K562 (cell line): ENCODE data around the gene GET4. TPM values are rescaled to one million over a fixed set of nuclear protein-coding genes. Genes with fewer than 3 reads are reported as not detected.

Experiments
- ARHGAP35 ChIP-seq: fragments of 450-650 bp; IDR thresholded peaks from 2 replicates; pipeline ENCODE4 v1.6.1; 2018; ENCODE audit not compliant: partially characterized antibody
- BACH1 ChIP-seq: fragments of 200-800 bp; sonication (Bioruptor generic); IDR thresholded peaks from 2 replicates; pipeline ENCODE4 v1.6.1; 2016; ENCODE audit warnings: missing genetic modification characterization, missing compliant biosample characterization
- CBX5 ChIP-seq: IDR thresholded peaks from 2 replicates; pipeline ENCODE4 v1.6.1; 2014; ENCODE audit warnings: low read depth, borderline replicate concordance
- FOXA1 ChIP-seq: fragments of 450-650 bp; IDR thresholded peaks from 2 replicates; pipeline ENCODE4 v1.6.1; 2016; ENCODE audit warnings: mild to moderate bottlenecking, borderline replicate concordance
- HNRNPL ChIP-seq: fragments of 200-400 bp; formaldehyde crosslinking; IDR thresholded peaks from 2 replicates; pipeline ENCODE4 v1.6.1; 2017; ENCODE audit warnings: low read depth, mild to moderate bottlenecking, low read length
- ILK ChIP-seq: fragments of 450-650 bp; IDR thresholded peaks from 2 replicates; pipeline ENCODE4 v1.6.1; 2016; ENCODE audit warnings: missing genetic modification characterization, low read depth, mild to moderate bottlenecking, missing compliant biosample characterization, moderate library complexity, borderline replicate concordance
- KDM4B ChIP-seq, 2 experiments: fragments of 450-650 bp in 1 of 2; sonication (generic) in 1 of 2; IDR thresholded peaks; 2 replicates each; pipeline ENCODE4 v1.6.1; 2016 to 2017; ENCODE audit warnings: borderline replicate concordance in 2 of 2, antibody characterized with exemption in 1 of 2, low read depth in 1 of 2, mild to moderate bottlenecking in 1 of 2
- LCOR ChIP-seq: sonication (generic); formaldehyde crosslinking; IDR thresholded peaks from 2 replicates; pipeline ENCODE4 v1.8.0; 2022; ENCODE audit warnings: mild to moderate bottlenecking, missing genetic modification reagents
- MYC ChIP-seq, 2 experiments: fragments of 250-450 bp in 1 of 2; sonication (Bioruptor Pico) in 1 of 2; IDR thresholded peaks; 2 replicates each; pipeline versions ENCODE4 v1.5.1 to v1.6.1; 2012 to 2021; ENCODE audit warnings: low read depth in 2 of 2, borderline replicate concordance in 1 of 2, improper control_type of control experiment in 1 of 2, low read length in 1 of 2, mild to moderate bottlenecking in 1 of 2, moderate library complexity in 1 of 2
- NCOR1 ChIP-seq: fragments of 450-650 bp; IDR thresholded peaks from 2 replicates; pipeline ENCODE4 v1.6.1; 2016; ENCODE audit warnings: mild to moderate bottlenecking, moderate library complexity
- POLR2G ChIP-seq: fragments of 200-400 bp; formaldehyde crosslinking; IDR thresholded peaks from 2 replicates; pipeline ENCODE4 v1.6.1; 2017; ENCODE audit warnings: low read depth, mild to moderate bottlenecking, antibody characterized with exemption, low read length, moderate library complexity
- RBFOX2 ChIP-seq: fragments of 200-400 bp; formaldehyde crosslinking; IDR thresholded peaks from 2 replicates; pipeline ENCODE4 v1.6.1; 2017; ENCODE audit warnings: low read depth, mild to moderate bottlenecking, low read length, moderate library complexity
- TBP ChIP-seq: optimal IDR thresholded peaks from 2 replicates; pipeline ENCODE3; 2011; ENCODE audit warnings: low read depth, low read length, improper control_type of control experiment
- ZNF140 ChIP-seq: fragments of 250-450 bp; sonication (Bioruptor Pico); IDR thresholded peaks from 2 replicates; pipeline ENCODE4 v1.8.0; 2021; ENCODE audit warnings: moderate library complexity, mild to moderate bottlenecking, inconsistent platforms
- ZNF77 ChIP-seq: fragments of 250-450 bp; sonication (Bioruptor Pico); IDR thresholded peaks from 2 replicates; pipeline ENCODE4 v1.5.0; 2020
- ZNF79 ChIP-seq: fragments of 250-450 bp; sonication (Bioruptor Pico); IDR thresholded peaks from 2 replicates; pipeline ENCODE4 v1.4.0; 2020; ENCODE audit warnings: low read depth, mild to moderate bottlenecking, moderate library complexity
- polyA plus RNA-seq, 8 experiments: library from polyadenylated mRNA; depleted of rRNA in 4 of 8; stranded (reverse) in 5 of 8; unstranded in 3 of 8; fragments of >200 nt; fragmentation: Nextera tagmentation in 2 of 8; fragmentation: Illumina TruSeq in 1 of 8; extraction: Ambion mirVana in 2 of 8; extraction: Trizol in 1 of 8; gene quantifications; 2 replicates each; pipeline versions ENCODE4 v1.2.1 to v1.2.3, GENCODE V29; 2011 to 2014; ENCODE audit warnings: inconsistent platforms in 1 of 8, missing spikeins in 1 of 8
- total RNA-seq, 7 experiments: library from RNA; depleted of rRNA in 6 of 7; stranded (reverse); fragments of >200 nt in 6 of 7; fragmentation: Illumina TruSeq in 2 of 7; extraction: Trizol in 2 of 7; gene quantifications; 2 replicates each; pipeline versions ENCODE4 v1.2.1 to v1.2.3, GENCODE V29; 2011 to 2021; ENCODE audit warnings: low replicate concordance in 1 of 7
- TF ChIP-seq, protein P1 (sequence below): fragments of 250-450 bp; sonication (Bioruptor Pico); IDR thresholded peaks from 2 replicates; pipeline ENCODE4 v1.8.0; 2022; ENCODE audit warnings: moderate library complexity, mild to moderate bottlenecking, inconsistent platforms
- TF ChIP-seq, protein P2 (sequence below), 2 experiments: fragments of 450-650 bp in 1 of 2; sonication (generic) in 1 of 2; formaldehyde crosslinking in 1 of 2; IDR thresholded peaks; 2 replicates each; pipeline versions ENCODE4 v1.7.1 to v1.9.0; 2016 to 2022; ENCODE audit warnings: inconsistent platforms in 1 of 2, mild to moderate bottlenecking in 1 of 2, missing genetic modification reagents in 1 of 2

GET4 gene
- total and polyA plus RNA-seq, 9 of the 15 experiments (the other 6 are each of a cell fraction or from before 2014, with no cell fraction given) = 0.99 to 122 (median 40.4) TPM

DNA sequence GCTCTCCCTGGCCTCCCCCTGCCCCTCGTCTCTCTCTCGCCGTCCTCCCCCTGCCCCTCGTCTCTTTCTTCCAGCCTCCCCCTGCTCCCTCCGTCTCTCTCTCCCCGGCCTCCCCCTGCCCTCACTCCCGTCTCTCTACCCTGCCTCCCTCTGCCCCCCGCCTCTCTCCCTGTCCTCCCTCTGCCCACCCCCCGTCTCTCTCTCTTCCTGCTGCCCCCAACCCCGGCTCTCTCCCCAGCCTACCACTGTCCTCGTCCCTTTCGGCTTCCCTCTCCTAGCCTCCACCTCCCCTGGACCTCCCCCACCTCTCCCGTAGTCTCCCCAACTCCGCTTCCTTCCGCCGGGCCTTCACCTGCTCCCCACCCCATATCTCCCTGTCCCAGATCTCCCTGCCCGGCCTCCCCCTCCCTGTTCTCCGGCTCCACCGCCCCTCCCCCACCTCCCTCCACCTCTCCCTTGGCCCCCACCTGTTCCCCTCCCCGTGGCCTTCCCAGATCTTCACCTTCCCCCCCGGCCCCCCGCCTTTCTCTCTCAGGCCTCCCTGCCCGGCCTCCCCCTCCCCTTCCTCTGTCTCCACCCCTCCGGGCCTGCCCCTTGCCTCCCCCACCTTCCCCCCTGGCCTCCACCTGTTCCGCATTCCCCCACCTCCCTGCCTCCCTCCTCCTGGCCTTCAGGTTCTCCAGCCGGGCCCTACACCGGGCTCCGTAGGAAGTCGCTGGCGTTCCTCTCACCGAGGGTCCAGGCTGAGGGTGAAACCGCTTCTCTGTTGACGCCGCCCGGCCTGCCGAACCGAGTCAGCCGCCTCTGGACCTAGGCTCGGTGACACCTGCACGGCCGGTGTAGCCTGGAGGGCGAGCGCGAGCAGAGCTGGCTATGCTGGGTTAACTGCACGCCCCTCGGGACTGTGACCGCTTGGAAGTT lies 1.2 kb downstream of the GET4 start (continued):
- TF ChIP-seq KDM4B (IDR thresholded peaks at IDR 0.05; ENCODE audit: borderline replicate concordance in 2 of 2, low read depth in 1 of 2) (0 out of 4 replicates have a peak, but pooled peaks of 1 of the 2 experiments have one; percentile 1), TBP (peak; percentile 33), RBFOX2 (peak; percentile 73), NCOR1 (peak; percentile 76), HNRNPL (no peak), ILK (no peak), ZNF140 (CRISPR knock-in tag) (no peak), ZNF79 (no peak), MYC (IDR thresholded peaks at IDR 0.05; ENCODE audit: low read depth, low read length) (no peak), MYC (CRISPR knock-in tag; IDR thresholded peaks at IDR 0.05; ENCODE audit: borderline replicate concordance, low read depth) (no peak), CBX5 (no peak), ARHGAP35 (no peak), BACH1 (tag) (no peak), LCOR (CRISPR knock-in tag) (no peak), ZNF77 (CRISPR knock-in tag) (no peak), POLR2G (peak; percentile 55), FOXA1 (no peak)
- TF ChIP-seq, protein P1, sequence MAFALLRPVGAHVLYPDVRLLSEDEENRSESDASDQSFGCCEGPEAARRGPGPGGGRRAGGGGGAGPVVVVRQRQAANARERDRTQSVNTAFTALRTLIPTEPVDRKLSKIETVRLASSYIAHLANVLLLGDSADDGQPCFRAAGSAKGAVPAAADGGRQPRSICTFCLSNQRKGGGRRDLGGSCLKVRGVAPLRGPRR (CRISPR knock-in tag) = no peak
- TF ChIP-seq, protein P2, sequence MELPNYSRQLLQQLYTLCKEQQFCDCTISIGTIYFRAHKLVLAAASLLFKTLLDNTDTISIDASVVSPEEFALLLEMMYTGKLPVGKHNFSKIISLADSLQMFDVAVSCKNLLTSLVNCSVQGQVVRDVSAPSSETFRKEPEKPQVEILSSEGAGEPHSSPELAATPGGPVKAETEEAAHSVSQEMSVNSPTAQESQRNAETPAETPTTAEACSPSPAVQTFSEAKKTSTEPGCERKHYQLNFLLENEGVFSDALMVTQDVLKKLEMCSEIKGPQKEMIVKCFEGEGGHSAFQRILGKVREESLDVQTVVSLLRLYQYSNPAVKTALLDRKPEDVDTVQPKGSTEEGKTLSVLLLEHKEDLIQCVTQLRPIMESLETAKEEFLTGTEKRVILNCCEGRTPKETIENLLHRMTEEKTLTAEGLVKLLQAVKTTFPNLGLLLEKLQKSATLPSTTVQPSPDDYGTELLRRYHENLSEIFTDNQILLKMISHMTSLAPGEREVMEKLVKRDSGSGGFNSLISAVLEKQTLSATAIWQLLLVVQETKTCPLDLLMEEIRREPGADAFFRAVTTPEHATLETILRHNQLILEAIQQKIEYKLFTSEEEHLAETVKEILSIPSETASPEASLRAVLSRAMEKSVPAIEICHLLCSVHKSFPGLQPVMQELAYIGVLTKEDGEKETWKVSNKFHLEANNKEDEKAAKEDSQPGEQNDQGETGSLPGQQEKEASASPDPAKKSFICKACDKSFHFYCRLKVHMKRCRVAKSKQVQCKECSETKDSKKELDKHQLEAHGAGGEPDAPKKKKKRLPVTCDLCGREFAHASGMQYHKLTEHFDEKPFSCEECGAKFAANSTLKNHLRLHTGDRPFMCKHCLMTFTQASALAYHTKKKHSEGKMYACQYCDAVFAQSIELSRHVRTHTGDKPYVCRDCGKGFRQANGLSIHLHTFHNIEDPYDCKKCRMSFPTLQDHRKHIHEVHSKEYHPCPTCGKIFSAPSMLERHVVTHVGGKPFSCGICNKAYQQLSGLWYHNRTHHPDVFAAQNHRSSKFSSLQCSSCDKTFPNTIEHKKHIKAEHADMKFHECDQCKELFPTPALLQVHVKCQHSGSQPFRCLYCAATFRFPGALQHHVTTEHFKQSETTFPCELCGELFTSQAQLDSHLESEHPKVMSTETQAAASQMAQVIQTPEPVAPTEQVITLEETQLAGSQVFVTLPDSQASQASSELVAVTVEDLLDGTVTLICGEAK (IDR thresholded peaks at IDR 0.05) = no peak
- TF ChIP-seq, protein P2 (CRISPR knock-in tag; IDR thresholded peaks at IDR 0.05) = no peak
